ENCODE measurements around the gene PURA.
"Not testable (repeated sequence)": the region's sequence is repeated elsewhere in the genome, so short reads cannot be mapped to it uniquely, and the experiment has no call there.

PURA gene

DNA sequence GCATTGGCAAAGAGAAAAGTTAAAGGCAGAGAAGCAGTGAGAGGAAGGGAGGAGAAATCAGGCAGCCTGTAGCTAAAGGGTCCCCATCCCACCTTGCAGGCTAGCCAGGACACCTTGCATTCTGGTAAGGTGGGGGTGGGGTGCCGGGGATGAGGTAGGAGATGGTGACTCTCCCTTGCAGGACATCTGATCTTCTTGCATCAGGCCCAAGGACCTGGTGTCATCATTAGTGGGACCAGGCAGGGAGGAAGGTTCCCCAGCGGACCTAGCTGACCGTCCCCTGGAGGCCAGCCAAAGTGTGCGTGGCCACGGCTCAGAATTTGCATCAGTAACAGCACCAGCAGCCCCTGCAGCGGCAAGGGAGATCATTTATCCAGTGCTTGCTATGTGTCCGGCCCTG, 39.3 kb downstream of the PURA start:
- TF ChIP-seq, protein P1, sequence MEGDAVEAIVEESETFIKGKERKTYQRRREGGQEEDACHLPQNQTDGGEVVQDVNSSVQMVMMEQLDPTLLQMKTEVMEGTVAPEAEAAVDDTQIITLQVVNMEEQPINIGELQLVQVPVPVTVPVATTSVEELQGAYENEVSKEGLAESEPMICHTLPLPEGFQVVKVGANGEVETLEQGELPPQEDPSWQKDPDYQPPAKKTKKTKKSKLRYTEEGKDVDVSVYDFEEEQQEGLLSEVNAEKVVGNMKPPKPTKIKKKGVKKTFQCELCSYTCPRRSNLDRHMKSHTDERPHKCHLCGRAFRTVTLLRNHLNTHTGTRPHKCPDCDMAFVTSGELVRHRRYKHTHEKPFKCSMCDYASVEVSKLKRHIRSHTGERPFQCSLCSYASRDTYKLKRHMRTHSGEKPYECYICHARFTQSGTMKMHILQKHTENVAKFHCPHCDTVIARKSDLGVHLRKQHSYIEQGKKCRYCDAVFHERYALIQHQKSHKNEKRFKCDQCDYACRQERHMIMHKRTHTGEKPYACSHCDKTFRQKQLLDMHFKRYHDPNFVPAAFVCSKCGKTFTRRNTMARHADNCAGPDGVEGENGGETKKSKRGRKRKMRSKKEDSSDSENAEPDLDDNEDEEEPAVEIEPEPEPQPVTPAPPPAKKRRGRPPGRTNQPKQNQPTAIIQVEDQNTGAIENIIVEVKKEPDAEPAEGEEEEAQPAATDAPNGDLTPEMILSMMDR (IDR thresholded peaks at IDR 0.05; ENCODE audit: low read depth, low read length) = no peak
- no peak for DNase-seq (ENCODE audit: low read depth, low spot score)
- in situ Hi-C loops (cut with HindIII; ENCODE audit: low sequenced_read_pairs) = loop anchor here (25.0 kb wide), 1 partner anchor 91 kb away; no protein-coding TSS in a partner anchor
- H3K4me3 ChIP-seq (ENCODE audit: low read depth, low read length) = no peak overlapping the region

DNA sequence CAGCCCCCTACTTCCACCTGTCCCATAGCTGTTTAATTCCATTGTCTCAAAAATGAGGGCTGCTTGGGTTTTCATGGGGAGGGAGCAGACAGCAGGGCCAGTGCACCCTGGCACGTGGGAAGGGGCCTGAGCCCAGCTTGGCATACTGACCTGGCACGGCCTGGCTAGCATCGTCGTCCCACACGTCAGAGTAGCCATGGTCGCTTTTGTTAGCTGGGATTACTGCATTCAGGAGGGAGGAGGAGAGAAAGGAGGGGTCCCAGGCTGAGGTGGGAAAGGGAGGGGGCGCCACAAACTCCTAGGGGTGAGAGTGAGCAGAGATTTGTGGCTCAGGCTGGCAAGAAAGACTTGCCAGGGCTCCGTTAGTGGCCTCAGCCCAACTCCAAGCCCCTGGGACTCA, 40.0 kb downstream of the PURA start:
- in situ Hi-C loops (cut with HindIII; ENCODE audit: low sequenced_read_pairs) = loop anchor here (25.0 kb wide), 1 partner anchor 92 kb away; no protein-coding TSS in a partner anchor
- DNase-seq (ENCODE audit: low read depth, low spot score) = no peak
- TF ChIP-seq, protein P1 (IDR thresholded peaks at IDR 0.05; ENCODE audit: low read depth, low read length) = no peak
- no peak overlapping the region for H3K4me3 ChIP-seq (ENCODE audit: low read depth, low read length)

DNA sequence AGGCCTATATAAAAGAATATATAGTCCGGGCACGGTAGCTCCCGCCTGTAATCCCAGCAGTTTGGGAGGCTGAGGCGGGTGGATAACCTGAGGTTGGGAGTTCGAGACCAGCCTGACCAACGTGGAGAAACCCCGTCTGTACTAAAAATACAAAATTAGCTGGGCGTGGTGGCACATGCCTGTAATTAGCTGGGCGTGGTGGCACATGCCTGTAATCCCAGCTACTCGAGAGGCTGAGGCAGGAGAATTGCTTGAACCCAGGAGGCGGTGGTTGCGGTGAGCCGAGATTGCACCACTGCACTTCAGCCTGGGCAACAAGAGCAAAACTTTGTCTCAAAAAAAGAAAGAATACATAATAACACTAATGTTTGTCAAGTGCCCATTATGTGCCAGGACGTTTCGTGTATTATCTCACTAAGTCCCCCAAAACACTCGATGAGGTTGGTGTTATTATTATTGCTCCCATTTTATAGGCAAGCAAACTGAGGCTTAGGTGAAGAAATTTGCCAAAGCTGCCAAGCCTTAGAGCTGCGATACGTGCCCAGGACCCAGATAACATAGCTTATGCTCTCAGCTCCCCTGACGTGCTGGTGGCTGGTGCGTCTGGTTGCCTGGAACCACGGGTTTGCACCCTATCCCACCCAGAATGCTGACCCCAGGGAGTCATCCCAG, 40.9 kb downstream of the PURA start:
- in situ Hi-C loops (cut with HindIII; ENCODE audit: low sequenced_read_pairs) = loop anchor here (25.0 kb wide), 1 partner anchor 93 kb away; no protein-coding TSS in a partner anchor
- DNase-seq (ENCODE audit: low read depth, low spot score) = not testable (repeated sequence)

DNA sequence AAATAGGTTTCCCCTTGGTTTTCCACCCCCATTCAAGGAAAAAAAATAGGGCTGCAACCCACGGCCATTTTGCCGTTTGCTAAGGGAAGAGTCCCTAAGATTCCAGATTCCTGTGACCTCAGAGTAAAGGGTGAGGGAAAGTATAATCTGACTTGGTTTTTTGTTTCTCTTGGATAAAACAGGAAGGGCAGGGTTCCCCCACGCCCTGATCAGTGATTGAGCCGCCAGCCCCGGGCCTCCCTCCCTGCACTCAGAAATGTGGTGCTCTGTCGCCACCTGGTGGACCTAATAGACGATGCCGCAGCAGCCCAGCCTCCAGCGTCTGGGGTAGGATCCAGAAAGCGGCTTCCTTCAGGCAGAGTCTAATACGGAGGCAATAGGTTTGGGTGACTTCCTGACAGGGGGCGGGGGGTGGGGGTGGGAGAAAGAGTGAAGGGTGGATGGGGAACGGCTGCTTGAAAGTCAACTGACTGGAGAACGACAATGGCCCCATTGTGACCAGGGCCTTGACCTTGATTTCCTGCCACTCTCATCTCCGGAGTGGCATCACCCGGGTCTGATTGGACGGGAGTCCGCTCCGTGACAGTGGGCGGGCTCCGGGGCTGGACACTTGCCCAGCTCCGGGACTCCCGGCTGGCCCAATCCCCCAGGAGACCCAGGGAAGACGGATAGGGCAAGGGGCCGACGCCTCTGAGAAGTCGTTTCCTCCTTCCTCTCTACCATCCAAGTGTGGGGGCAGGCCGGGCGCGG, 43.3 kb downstream of the PURA start:
- peak overlapping the region; percentile 16 for H3K4me3 ChIP-seq (ENCODE audit: low read depth, low read length)
- peak; percentile 80 for DNase-seq (ENCODE audit: low read depth, low spot score)
- in situ Hi-C loops (cut with HindIII; ENCODE audit: low sequenced_read_pairs) = loop anchor here (25.0 kb wide), 1 partner anchor 95 kb away; no protein-coding TSS in a partner anchor
- TF ChIP-seq, protein P1 (IDR thresholded peaks at IDR 0.05; ENCODE audit: low read depth, low read length) = peak; percentile 87

More for the DNA sequence above, 40.9 kb downstream of the PURA start:
- not testable (repeated sequence) for H3K4me3 ChIP-seq (ENCODE audit: low read depth, low read length)

DNA sequence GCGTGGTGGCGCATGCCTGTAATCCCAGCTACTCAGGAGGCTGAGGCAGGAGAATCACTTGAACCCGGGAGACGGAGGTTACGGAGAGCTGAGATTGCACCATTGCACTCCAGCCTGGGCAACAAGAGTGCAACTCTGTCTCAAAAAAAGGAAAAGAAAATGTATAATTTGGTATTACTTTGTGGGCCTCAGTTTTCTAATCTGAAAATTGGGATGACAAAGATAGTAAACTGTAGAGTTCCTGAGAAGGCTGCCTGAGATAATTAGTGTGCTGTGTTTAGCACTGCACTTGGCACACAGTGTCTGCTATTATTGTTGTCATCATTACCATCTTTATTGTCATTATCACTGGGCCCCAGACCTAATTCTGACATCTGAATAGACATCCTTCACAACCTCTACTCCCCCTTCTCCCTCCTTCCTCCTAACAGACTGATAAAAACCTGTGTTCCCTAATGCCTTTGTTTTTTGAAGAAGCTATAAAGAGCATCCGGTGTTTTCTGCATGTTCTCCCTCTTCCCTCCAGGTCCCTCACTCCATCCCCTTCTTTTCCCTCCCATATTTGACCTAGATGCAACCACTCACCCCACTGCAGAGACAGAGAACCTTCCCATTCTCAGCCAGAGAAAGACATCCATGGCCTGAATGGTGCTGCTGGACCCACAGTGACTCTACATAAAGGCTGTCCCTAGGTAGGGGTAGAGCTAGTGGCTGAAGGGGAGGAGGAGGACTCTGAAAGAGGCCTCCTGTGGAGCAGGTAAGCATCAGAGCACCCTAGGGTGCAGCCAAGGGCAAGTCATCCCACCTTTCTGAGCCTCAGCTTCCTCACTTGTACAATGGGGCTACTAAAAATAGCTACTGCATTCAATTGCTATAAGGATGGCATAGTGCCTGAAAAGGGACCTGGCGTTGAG, 45.4 kb downstream of the PURA start:
- TF ChIP-seq, protein P1 (IDR thresholded peaks at IDR 0.05; ENCODE audit: low read depth, low read length) = no peak
- no peak for DNase-seq (ENCODE audit: low read depth, low spot score)
- no peak overlapping the region for H3K4me3 ChIP-seq (ENCODE audit: low read depth, low read length)
- in situ Hi-C loops (cut with HindIII; ENCODE audit: low sequenced_read_pairs) = loop anchor here (25.0 kb wide), 1 partner anchor 97 kb away; no protein-coding TSS in a partner anchor

DNA sequence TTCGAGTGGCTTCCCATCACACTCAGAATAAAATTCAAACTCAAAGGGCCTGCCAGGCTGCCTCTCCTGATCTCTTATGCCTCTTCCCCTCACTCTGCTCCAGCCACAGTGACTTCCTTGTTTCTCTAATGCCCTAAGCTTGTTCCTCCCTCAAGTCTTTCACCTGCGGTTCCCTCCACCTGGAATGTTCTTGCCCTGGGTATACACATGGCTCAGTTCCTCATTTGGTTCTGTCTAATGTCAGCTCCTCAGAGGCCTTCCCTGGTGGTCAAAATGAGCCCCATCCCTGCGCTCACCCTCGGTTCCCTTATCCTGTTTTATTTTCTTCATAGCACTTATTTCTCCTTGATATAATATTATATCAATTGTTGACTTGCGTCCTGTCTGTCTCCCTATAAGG, 48.4 kb downstream of the PURA start:
- no peak for DNase-seq (ENCODE audit: low read depth, low spot score)
- H3K4me3 ChIP-seq (ENCODE audit: low read depth, low read length) = no peak overlapping the region
- in situ Hi-C loops (cut with HindIII; ENCODE audit: low sequenced_read_pairs) = loop anchor here (25.0 kb wide), 1 partner anchor 100 kb away; no protein-coding TSS in a partner anchor
- TF ChIP-seq, protein P1 (IDR thresholded peaks at IDR 0.05; ENCODE audit: low read depth, low read length) = no peak

All from astrocyte of the spinal cord (primary cell).